ENCODE results near the gene TNS1.

DNA sequence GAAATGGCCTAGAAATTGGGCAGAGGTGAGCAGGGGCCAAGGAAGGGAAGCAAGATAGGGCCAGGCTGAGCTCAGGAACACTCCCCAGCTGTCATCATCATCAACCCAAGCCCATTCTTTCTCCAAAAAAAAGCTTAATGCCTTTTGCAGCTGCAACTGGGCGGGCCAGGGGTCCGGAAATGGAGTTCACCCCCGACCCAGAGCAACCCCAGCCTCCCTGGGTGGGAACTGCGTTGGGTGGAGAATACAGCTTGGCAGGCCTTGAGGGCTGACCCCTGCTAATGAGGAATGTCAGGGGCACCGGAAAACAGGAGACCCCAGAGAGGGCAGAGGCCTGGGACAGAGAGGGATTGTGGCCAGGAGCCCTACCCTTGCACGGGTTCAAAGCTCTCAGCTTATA, 64.8 kb downstream of the TNS1 start:
- TF ChIP-seq CTCF (IDR thresholded peaks at IDR 0.05) = no peak
- no peak for TF ChIP-seq POLR2A (IDR thresholded peaks at IDR 0.05)

All from lower leg skin (tissue), 3 donors.